Activated T-cell treated with anti-CD3 and anti-CD28 coated beads, Interleukin-2, amount 50 U/mL, for 72 hours (primary cell): Measurements from ENCODE around the gene SDK1. TPM values are rescaled to one million over a fixed set of nuclear protein-coding genes. Genes with fewer than 3 reads are reported as not detected.
A peak's percentile ranks its signal among the peaks of the same experiment; 100 is the strongest.

ENCODE experiments used
- ATAC-seq, 2 donors: fragments of 150-1000 bp; cut with Tn5 transposase; replicated peaks in 1 of 2; 2 replicates each; pipeline ENCODE4 v1.10.0; 2021; ENCODE audit warnings: moderate library complexity in 2 of 2, mild to moderate bottlenecking in 1 of 2
- DNase-seq, 2 donors: peaks; one replicate each; pipeline ENCODE4 v3.0.0; 2021 to 2022; ENCODE audit warnings: mixed read lengths in 1 of 2
- H3K27ac Mint-ChIP-seq: one replicate; pipeline ENCODE4 v1.8.0; 2022; ENCODE audit warnings: mild to moderate bottlenecking, moderate library complexity, mixed read lengths
- H3K27me3 Mint-ChIP-seq: one replicate; pipeline ENCODE4 v1.8.0; 2022; ENCODE audit warnings: low read depth, mixed read lengths
- H3K36me3 Mint-ChIP-seq, 2 donors: one replicate each; pipeline ENCODE4 v1.8.0; 2022; ENCODE audit warnings: mixed read lengths in 2 of 2, mild to moderate bottlenecking in 1 of 2; ENCODE audit not compliant: insufficient read depth in 2 of 2
- H3K4me1 Mint-ChIP-seq: one replicate; pipeline ENCODE4 v1.8.0; 2022; ENCODE audit warnings: low read depth, mixed read lengths
- H3K4me3 Mint-ChIP-seq, 2 donors: one replicate each; pipeline ENCODE4 v1.8.0; 2022; ENCODE audit warnings: mild to moderate bottlenecking in 2 of 2, mixed read lengths in 2 of 2, moderate library complexity in 2 of 2
- H3K9me3 Mint-ChIP-seq, 2 donors: one replicate each; pipeline ENCODE4 v1.8.0; 2022; ENCODE audit warnings: mixed read lengths in 2 of 2
- total RNA-seq, 2 donors: library from RNA; stranded (reverse); gene quantifications; one replicate each; pipeline ENCODE4 v1.2.3, GENCODE V29; 2022

SDK1 gene
- total RNA-seq, 2 donors from 2014 or later, result 6.1 to 6.3 TPM

DNA sequence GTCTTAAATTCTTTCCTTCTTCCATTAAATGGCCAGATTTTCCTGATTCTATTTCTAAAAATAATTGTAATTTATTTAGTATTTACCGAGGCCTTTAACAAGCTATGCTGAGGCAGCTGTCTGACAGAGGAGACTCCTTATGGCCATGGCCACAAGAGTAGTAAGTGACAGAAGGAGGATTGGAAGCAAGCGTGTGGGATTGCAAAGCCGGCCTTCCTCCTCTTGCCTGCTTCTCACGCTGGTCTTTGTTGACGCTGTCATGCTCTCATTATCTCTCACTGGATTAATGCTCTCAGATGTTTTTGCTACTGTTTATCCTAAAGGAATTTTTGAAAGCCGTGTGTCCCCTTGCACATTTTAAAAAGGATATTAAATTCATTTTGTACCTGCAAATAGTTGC, 546.3 kb downstream of the SDK1 start:
- no peak overlapping the region for H3K4me3 Mint-ChIP-seq
- DNase-seq, result no peak
- H3K4me1 Mint-ChIP-seq, result no peaks in the 10 kb centered on the region
- H3K9me3 Mint-ChIP-seq, result peaks cover 0 to 2% of the 10 kb centered on the region in 2 donors
- peaks cover 0 to 1% of the 10 kb centered on the region in 2 donors for H3K36me3 Mint-ChIP-seq
- H3K27ac Mint-ChIP-seq, result no peak overlapping the region
- ATAC-seq, result no peak
- H3K27me3 Mint-ChIP-seq, result peaks cover 7% of the 10 kb centered on the region

DNA sequence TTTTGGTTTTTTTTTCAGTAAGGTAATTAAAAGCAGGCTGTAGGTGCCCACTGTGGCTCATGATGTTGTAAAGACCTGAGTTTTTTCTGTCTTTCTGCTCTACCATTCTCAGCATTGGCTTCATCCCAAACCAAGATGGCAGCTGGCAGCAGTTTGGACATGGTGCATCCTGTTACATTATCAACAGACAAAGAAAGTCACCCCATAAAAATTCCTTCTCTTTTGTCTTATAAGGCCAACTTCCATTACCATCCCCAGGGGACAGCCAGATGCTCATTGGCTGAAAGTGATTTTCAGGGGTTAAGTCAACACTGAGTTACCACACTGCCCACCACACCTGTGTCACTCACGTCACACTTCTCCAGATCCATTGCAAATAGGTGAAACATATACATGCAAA, 558.4 kb downstream of the SDK1 start:
- Mint-ChIP-seq H3K27ac (no peak overlapping the region), H3K4me3 (no peak overlapping the region), H3K27me3 (peaks cover 5% of the 10 kb centered on the region), H3K9me3 (peaks cover 0 to 2% of the 10 kb centered on the region in 2 donors), H3K4me1 (peaks cover 22% of the 10 kb centered on the region), H3K36me3 (peaks cover 0 to 3% of the 10 kb centered on the region in 2 donors)
- ATAC-seq (no peak), DNase-seq (no peak)

DNA sequence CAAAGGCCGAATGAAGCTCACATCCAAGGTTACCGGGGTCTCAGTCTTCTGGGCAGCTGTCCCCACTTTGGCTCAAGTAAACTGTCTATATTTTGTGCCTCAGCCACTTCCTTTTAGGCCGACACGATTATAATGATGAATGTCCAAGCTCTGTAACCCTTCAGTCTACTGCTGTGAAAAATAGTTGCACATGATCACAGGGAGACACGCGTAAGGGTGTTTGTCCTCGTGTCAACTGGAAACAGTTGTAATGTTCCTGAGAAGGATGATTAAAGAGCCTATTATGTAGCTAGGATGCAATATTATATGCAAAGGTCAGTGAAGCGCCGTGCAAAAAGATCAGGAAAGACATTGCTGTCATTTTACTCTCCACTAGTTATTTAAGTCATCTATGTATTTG, 559.9 kb downstream of the SDK1 start:
- H3K4me1 Mint-ChIP-seq, result peaks cover 22% of the 10 kb centered on the region
- H3K27ac Mint-ChIP-seq, result peak overlapping the region; percentile 13
- H3K4me3 Mint-ChIP-seq, result no peak overlapping the region
- peaks cover 0 to 3% of the 10 kb centered on the region in 2 donors for H3K36me3 Mint-ChIP-seq
- peaks cover 6% of the 10 kb centered on the region for H3K27me3 Mint-ChIP-seq
- peaks cover 0 to 2% of the 10 kb centered on the region in 2 donors for H3K9me3 Mint-ChIP-seq
- DNase-seq, result no peak
- ATAC-seq, result no peak

DNA sequence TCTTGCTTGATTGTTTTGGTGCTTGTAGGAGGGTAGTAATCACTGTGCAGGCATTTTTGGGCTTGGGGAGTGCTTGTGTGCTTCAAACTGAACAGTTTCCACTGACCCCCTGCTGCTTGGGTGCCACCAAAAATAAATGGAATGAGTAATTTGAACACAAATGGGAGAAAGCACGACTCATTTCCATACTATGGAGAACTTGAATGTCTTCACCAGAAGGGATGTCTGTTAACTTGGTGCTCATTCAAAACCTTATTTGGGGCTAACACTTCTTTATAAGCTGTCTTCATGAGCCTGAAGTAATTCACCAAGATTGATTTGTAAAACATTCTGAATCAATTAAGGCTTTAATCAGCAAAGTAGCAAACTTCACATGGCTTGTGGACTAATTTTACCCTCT, 560.3 kb downstream of the SDK1 start:
- Mint-ChIP-seq H3K9me3 (peaks cover 0 to 2% of the 10 kb centered on the region in 2 donors), H3K27ac (peak overlapping the region; percentile 13), H3K27me3 (peaks cover 6% of the 10 kb centered on the region), H3K36me3 (peaks cover 0 to 3% of the 10 kb centered on the region in 2 donors), H3K4me1 (peaks cover 22% of the 10 kb centered on the region), H3K4me3 (peak overlapping the region; percentile 39 to 51)
- ATAC-seq (no peak), DNase-seq (no peak)

DNA sequence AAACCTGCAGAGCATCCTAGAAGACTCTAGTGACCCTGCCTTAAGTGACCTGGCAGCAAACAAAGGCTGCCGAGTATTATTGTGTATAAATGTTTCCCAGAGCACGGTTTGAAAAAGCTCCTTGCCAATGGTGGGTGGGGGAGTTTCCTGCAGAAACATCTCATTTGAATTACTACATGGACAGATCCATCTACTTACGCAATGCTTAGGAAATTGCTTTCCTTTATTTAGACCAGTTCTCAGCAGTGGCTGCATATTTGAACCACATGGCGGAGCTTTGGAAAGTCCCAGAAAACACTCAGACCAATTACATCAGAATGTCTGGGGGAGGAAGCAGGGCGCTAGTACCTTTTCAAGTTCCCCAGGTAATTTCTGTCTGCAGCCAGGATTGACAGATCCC, 560.9 kb downstream of the SDK1 start:
- peak; percentile 59 to 68 for ATAC-seq

DNA sequence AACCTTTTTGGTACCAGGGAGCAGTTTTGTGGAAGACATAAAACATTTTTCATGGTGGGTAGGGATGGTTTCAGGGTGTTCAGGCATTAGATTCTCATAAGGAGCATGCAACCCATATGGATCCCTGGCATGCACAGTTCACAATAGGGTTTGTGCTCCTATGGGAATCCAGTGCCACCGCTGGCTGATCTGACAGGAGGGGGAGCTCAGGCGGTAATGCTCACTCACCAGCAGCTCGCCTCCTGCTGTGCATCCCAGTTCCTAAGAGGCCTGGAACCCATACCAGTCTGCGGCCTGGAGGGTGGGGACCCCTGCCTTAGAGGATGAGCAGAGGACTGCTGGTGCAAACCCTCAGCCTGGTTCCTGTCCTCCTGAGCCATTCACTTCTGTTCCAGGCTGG, 561.7 kb downstream of the SDK1 start:
- Mint-ChIP-seq H3K4me1 (peaks cover 22% of the 10 kb centered on the region), H3K36me3 (peaks cover 0 to 3% of the 10 kb centered on the region in 2 donors), H3K27ac (no peak overlapping the region), H3K9me3 (peaks cover 0 to 2% of the 10 kb centered on the region in 2 donors), H3K27me3 (peaks cover 6% of the 10 kb centered on the region), H3K4me3 (peak overlapping the region in 1 of 2 donors; percentile 51)
- DNase-seq (no peak), ATAC-seq (no peak)

More for the DNA sequence above, 560.9 kb downstream of the SDK1 start:
- Mint-ChIP-seq H3K4me3 (peak overlapping the region; percentile 38 to 51), H3K27ac (no peak overlapping the region), H3K27me3 (peaks cover 6% of the 10 kb centered on the region), H3K4me1 (peaks cover 22% of the 10 kb centered on the region), H3K36me3 (peaks cover 0 to 3% of the 10 kb centered on the region in 2 donors), H3K9me3 (peaks cover 0 to 2% of the 10 kb centered on the region in 2 donors)
- peak; percentile 3 to 5 for DNase-seq

DNA sequence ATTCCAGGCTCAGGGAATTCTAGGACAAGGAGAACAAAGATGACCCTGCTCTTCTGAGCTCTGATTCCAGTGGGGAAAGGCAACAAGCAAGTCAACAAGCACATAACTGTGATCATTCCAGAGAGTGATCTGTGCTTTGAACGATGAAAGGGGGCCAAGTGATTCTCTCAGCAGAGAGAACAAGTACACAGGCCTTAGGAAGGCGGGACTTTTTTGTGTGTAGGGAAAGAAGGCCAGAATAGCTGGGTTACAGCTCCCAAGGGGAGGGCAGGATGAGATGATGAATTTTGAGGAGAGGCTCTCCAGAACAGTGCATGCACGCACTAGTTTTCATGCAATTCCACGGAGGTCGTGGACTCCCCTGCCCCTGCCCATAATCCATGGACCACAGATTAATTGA, 565.2 kb downstream of the SDK1 start:
- Mint-ChIP-seq H3K36me3 (peaks cover 0 to 3% of the 10 kb centered on the region in 2 donors), H3K27ac (no peak overlapping the region), H3K27me3 (peaks cover 6% of the 10 kb centered on the region), H3K4me3 (no peak overlapping the region), H3K4me1 (peaks cover 16% of the 10 kb centered on the region), H3K9me3 (peaks cover 0 to 2% of the 10 kb centered on the region in 2 donors)
- DNase-seq (no peak), ATAC-seq (no peak)

DNA sequence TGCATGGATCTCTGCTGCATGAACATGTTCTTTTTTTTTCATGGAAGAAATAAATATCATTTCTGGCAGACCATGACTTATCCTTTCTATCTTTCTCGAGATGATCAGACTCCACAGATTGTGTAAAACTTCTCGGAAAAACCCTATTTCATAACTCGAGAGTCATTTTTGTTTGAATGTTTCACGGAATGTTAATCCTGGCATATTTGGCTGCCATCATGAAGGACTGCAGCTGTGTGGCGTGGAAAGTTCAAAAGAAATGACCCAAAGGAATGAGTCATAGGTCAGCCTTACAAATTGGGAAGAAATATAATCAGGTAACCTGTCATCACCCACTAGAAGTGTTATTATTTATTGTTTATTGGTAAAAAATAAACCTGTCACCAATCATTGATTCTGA, 566.8 kb downstream of the SDK1 start:
- Mint-ChIP-seq H3K27ac (no peak overlapping the region), H3K27me3 (peaks cover 6% of the 10 kb centered on the region), H3K9me3 (peaks cover 0 to 2% of the 10 kb centered on the region in 2 donors), H3K4me3 (no peak overlapping the region), H3K36me3 (peaks cover 0 to 3% of the 10 kb centered on the region in 2 donors), H3K4me1 (peaks cover under 1% of the 10 kb centered on the region)
- no peak for ATAC-seq
- DNase-seq, result no peak

DNA sequence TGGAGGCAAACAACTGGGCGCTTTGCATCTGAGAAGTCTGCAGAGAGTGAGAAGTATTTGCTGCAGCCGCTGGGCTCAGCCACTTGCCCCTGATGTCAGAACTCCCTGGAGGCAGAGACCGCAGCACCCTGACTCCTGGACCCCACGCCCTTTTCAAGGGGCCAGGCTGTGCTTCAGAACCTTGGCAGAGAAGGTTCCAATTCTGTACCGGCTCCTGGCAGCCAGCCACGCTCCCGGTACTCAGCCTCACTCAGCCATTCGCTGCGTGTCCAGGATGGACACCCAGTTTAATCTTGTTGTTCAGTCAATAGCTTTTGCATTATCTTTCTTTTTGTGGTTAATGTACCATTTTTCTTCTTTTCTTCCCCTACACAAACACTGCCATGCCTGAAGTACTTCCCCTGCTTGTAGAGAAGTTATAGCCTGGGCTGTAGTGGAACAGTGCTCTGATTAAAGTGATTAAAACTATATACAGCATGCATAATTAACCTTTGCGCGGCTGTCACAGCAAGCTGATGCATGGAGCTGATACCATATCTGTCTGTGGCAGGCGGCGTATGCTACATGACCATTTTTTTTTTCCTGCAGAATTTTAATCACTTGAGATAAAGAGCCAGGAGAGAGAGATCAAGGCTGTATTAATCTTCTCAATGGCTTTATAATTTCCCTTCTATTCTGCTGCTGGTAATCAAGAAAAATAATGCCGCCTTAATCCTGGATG, 578.5 kb downstream of the SDK1 start:
- Mint-ChIP-seq H3K9me3 (peaks cover 0 to 1% of the 10 kb centered on the region in 2 donors), H3K36me3 (no peaks in the 10 kb centered on the region), H3K27ac (no peak overlapping the region), H3K4me1 (no peaks in the 10 kb centered on the region), H3K27me3 (peaks cover 5% of the 10 kb centered on the region), H3K4me3 (no peak overlapping the region)
- ATAC-seq (no peak), DNase-seq (no peak)

DNA sequence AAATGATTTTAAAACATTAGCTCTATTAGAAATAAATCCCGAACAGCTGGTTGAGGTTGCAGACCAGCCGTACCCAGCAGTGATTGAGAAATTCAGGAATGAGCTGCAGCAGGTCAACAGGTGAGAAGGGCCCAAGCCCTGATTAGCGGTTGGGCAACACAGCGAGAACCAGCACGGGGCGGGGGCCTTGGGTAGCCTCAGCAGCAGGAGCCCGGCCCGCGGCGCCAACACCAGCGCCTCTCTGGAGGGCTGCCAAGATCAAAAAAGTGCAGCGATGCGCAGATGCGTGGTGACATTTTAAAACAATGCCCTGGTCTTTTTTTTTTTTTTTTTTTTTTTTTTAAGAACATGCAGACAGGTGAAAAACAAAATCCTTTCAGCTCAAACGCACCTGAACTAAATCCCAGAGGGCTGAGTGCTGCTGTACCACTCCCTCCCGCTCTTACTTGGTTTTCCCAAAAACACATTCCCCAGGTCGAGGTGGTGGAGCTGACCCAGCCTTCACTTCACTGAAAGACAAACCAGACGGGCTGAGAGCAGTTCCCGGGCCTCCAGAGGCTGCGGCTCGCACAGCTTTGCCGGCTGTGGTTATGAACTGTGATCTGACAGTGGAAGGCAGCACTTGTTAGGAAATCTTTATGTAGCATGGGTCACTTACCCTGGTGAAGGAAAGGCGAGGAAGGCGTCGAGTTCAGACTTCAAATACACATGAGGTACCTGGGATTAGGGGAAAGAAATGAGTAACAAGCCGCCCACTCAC, 579.4 kb downstream of the SDK1 start:
- ATAC-seq, result no peak
- Mint-ChIP-seq H3K4me1 (no peaks in the 10 kb centered on the region), H3K27me3 (peaks cover 5% of the 10 kb centered on the region)

DNA sequence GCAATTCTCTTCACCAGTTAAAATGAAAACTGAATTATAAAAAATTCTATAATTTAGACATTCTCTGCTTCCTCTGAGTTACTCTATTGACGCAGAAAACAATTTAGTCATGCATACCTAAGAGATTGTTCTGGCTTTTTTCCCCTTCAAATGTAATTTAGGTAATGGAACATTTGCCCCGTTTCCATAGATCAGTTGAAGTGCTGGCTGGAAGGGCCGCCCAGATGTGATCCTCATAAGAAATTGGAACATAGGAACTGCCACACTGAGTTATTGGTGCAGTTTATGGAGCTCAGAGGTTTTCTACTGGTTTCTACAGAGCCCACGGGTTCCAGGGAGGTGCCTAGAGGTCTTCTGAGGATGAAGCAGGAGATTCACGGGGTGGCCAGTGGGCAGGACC, 581.7 kb downstream of the SDK1 start:
- Mint-ChIP-seq H3K9me3 (peaks cover 0 to 1% of the 10 kb centered on the region in 2 donors), H3K36me3 (no peaks in the 10 kb centered on the region), H3K4me3 (no peak overlapping the region), H3K27ac (no peak overlapping the region), H3K4me1 (no peaks in the 10 kb centered on the region), H3K27me3 (no peaks in the 10 kb centered on the region)
- ATAC-seq (no peak), DNase-seq (no peak)

More for the DNA sequence above, 579.4 kb downstream of the SDK1 start:
- Mint-ChIP-seq H3K9me3 (peaks cover 0 to 1% of the 10 kb centered on the region in 2 donors), H3K36me3 (no peaks in the 10 kb centered on the region), H3K27ac (no peak overlapping the region), H3K4me3 (no peak overlapping the region)
- DNase-seq, result no peak

DNA sequence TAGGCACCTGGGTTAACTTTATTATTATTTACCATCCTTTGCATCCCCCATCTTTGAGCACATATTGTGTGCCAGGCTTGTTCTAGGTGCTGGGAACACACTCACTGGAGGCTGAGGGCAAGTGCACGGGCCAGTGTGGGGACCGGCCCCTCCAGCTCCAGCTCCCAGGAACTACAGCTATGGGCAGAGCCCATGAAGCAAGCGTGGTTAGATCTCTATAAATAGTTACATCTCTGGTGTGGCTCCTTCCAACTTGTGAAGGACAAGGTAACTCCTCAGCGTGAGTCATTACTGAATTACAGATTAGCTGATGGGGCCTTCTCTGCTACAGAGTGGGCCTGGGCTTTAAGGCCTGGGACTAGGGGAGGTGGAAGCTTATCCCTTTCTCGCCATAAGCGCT, 583.5 kb downstream of the SDK1 start:
- no peak for ATAC-seq

DNA sequence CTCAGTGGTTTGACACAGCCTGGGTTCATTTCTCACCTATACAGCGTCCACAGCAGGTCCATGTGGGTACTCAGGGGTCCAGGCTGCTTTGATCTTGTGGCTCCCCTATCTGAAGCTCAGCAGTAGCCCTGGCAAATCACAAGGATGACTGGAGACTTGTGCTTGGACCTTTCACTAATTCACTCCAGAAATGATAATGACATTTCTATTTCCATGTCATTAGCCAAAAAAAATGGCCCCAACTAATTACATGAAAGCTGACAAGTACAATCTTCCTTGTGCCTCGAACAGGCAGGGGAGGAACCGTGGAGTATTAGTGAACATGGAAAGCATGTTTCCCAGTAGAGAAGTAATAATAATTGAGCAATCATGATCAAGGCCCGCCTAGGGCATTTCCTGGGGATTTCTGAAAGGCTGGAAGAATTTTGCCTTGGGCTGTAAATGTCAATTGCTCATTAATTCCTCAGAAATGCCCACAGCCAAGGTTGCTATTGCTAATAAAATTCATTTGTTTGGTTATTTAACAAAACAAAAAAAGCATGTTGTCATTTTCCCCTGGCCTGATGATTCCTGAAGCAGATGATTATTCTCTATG, 586.1 kb downstream of the SDK1 start:
- no peaks in the 10 kb centered on the region for H3K9me3 Mint-ChIP-seq
- H3K27me3 Mint-ChIP-seq, result no peaks in the 10 kb centered on the region
- no peak overlapping the region for H3K4me3 Mint-ChIP-seq
- DNase-seq (no peak), ATAC-seq (no peak)
- H3K36me3 Mint-ChIP-seq, result no peaks in the 10 kb centered on the region
- H3K4me1 Mint-ChIP-seq, result no peaks in the 10 kb centered on the region
- H3K27ac Mint-ChIP-seq, result no peak overlapping the region

More for the DNA sequence above, 583.5 kb downstream of the SDK1 start:
- Mint-ChIP-seq H3K36me3 (no peaks in the 10 kb centered on the region), H3K4me3 (no peak overlapping the region), H3K4me1 (no peaks in the 10 kb centered on the region), H3K9me3 (peaks cover 0 to 1% of the 10 kb centered on the region in 2 donors), H3K27me3 (no peaks in the 10 kb centered on the region), H3K27ac (no peak overlapping the region)
- no peak for DNase-seq
